IPS-20b (cell line): ENCODE results near the gene FAM151A.

ENCODE experiments used
- H3K27ac ChIP-seq: one replicate; pipeline ENCODE4 v1.5.1; 2013; ENCODE audit warnings: low read length
- H3K27me3 ChIP-seq: 2 replicates; pipeline ENCODE4 v1.6.1; 2013; ENCODE audit warnings: mild to moderate bottlenecking, low read length, inconsistent platforms; ENCODE audit not compliant: insufficient read depth
- H3K36me3 ChIP-seq: 2 replicates; pipeline ENCODE4 v1.6.1; 2013; ENCODE audit warnings: low read depth, mild to moderate bottlenecking, inconsistent platforms, low read length, moderate library complexity; ENCODE audit not compliant: insufficient read depth
- H3K4me1 ChIP-seq: 2 replicates; pipeline ENCODE4 v1.6.1; 2013; ENCODE audit warnings: mild to moderate bottlenecking, control low read depth, inconsistent platforms, low read length, moderate library complexity; ENCODE audit not compliant: insufficient read depth
- H3K4me3 ChIP-seq: 2 replicates; pipeline ENCODE4 v1.5.1; 2013; ENCODE audit warnings: mild to moderate bottlenecking, low read length, inconsistent platforms
- H3K9ac ChIP-seq: 2 replicates; pipeline ENCODE4 v1.6.1; 2013; ENCODE audit warnings: low read depth, mild to moderate bottlenecking, inconsistent platforms, low read length, moderate library complexity
- H3K9me3 ChIP-seq: 2 replicates; pipeline ENCODE4 v1.6.1; 2013; ENCODE audit warnings: mild to moderate bottlenecking, low read depth, low read length, inconsistent platforms; ENCODE audit not compliant: insufficient read depth

FAM151A gene

GRCh38 chr1:54627196-54627595 lies 3.9 kb upstream of the FAM151A start:
- Histone ChIP-seq H3K36me3 (no peaks in the 10 kb centered on the region), H3K9me3 (no peaks in the 10 kb centered on the region), H3K27me3 (no peaks in the 10 kb centered on the region), H3K9ac (no peak overlapping the region), H3K4me3 (no peak overlapping the region), H3K4me1 (no peaks in the 10 kb centered on the region), H3K27ac (no peak overlapping the region)

DNA sequence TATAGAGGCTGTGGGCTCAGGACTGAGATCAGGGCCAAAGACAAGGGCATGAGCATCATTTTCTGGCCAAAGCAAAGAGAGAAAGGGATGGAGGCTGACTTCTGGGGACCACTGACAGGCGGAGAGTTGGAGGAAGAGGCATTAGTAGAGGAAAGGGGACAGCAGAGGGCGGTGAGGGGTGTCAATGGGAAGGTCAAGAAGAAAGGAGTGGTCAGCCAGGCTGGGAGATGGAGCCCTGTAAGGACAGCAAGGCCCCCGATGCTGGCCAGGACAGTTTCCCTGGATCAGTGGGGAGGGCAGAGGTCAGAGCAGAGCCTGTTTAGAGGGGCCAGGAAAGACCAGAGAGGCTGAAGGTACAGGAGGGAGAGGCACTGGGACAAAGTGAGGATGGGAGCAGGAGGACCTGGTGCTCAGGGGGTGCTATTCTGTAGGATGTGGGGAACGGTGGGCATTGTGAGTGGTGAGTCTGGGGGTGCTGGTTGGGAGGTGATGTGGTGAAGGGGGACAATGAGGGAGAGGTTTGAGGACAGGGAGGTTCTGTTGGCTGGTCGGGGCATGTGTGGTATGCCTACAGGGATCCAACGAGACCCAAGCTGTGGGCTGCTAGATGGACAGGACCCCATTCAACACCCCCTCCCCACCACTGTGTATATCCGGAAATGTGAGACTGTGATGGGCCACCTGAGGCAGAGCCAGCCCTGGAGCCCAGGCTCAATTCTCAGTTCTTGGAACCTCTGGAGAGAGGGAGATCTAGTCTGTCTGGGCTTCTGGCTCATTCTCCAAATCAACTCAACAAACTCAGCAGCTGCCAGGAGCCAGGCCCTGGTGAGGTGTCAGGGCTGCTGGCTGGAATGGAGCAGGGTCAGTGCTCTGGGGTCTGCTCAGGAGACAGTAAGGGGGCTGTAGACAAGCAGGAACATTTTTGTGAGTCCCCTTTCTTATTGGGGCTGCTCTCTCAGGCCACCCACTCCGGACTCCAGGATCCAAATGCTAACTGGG lies 1.4 kb upstream of the FAM151A start:
- Histone ChIP-seq H3K27me3 (no peaks in the 10 kb centered on the region), H3K36me3 (no peaks in the 10 kb centered on the region), H3K4me1 (no peaks in the 10 kb centered on the region), H3K27ac (no peak overlapping the region), H3K4me3 (no peak overlapping the region), H3K9me3 (no peaks in the 10 kb centered on the region), H3K9ac (no peak overlapping the region)

DNA sequence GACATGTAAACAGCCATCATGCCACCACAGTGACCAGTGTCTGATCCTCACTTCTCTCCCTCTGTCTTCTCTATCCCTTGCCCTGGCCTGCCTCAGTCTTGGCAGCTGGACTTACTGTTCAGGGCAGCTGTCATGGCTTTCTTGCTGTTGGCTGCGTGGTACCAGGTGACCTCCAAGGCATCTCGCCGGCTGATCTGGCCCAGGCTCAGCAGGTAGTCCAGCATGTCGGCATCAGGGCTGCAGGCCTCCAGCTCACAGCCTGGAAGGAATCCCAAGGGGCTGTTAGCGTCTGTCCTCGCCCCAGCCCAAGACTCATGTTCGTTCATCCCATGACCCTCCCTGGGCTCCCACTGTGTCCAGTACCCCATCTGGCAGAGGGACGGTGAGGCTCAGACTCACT lies 3.6 kb downstream of the FAM151A start:
- no peaks in the 10 kb centered on the region for H3K27me3 ChIP-seq
- H3K4me1 ChIP-seq = no peaks in the 10 kb centered on the region
- no peak overlapping the region for H3K27ac ChIP-seq
- no peak overlapping the region for H3K9ac ChIP-seq
- no peaks in the 10 kb centered on the region for H3K9me3 ChIP-seq
- no peak overlapping the region for H3K4me3 ChIP-seq
- H3K36me3 ChIP-seq = no peaks in the 10 kb centered on the region

DNA sequence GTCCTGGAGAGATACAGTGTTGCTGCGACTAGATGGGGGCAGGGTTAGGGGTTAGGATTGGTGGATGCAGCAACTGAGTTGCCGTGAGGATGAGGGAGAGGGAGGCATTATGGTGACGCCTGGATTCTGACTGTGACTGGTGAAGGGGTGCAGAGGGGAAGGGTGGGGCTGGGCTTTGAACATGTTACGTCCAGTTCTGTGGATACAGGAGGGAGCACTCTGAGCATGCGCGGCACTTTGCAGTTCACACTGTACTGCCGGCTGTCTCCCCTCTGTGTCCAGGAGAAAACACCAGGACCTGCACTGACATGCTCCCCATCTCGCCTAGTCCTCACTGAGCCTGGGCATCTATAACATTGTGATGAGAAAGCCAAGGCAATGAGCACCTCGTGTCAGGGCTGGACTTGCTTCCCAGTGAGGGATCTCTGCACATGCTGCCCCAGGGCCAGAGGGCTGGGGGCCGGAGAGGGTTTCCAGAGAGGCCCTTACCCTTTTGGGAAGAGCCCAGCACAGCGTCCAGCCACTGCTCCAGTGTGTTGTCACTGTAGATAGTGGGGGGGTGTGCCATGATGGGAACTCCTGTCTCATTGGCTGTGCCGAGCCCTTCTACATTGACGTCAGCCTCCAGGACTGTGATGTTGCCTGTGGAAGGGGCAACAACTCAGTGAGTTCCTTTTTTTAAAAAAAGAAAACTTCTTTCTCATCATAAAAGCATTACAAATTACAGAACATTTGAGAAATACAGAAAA lies 7.6 kb downstream of the FAM151A start:
- Histone ChIP-seq H3K4me1 (peaks cover 1% of the 10 kb centered on the region; the same call in 1 of the 2 replicates), H3K9me3 (no peaks in the 10 kb centered on the region), H3K36me3 (no peaks in the 10 kb centered on the region), H3K27me3 (no peaks in the 10 kb centered on the region), H3K9ac (no peak overlapping the region), H3K4me3 (no peak overlapping the region), H3K27ac (no peak overlapping the region)

DNA sequence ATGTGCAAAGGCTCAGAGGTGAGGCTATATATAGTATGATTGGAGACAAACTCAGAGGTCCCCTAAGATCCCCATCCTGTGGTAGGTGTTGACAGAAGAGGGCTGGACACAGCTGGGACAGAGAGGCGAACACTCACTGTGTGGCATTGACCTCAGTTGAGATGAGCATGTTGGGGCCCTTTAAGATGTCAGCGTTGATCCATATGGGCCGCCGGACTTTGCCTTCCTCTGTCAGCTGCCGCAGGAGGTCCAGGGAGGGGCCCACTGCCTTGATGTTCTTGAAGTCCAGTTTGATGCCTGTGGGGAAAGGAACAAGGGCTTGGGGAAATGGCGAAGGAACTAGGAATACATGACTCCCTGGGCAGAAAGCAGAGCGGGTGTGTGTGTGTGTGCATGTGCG lies 8.8 kb downstream of the FAM151A start:
- Histone ChIP-seq H3K4me3 (no peak overlapping the region), H3K4me1 (peaks cover 4% of the 10 kb centered on the region; the same call in 1 of the 2 replicates), H3K9me3 (no peaks in the 10 kb centered on the region), H3K27me3 (no peaks in the 10 kb centered on the region), H3K36me3 (no peaks in the 10 kb centered on the region), H3K9ac (no peak overlapping the region), H3K27ac (no peak overlapping the region)

DNA sequence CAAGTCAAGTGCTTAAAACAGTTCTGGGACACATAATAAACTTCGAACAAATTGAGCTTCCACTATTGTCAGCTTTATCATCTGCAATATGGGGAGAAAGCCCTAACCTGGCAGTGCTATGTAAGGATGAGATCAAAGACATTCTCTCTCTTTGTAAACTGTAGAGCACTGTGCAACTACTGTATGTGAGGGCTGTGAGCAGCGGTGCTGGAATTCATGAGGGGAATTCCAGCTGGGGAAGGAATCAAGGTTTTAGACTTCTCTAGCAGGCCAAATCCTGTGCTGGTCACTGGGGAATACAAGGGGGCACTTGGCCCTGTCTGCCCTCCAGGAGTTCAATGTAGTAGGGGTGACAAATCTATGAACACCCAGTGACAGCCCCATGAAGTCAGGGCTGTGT lies 9.3 kb downstream of the FAM151A start:
- no peak overlapping the region for H3K27ac ChIP-seq
- H3K36me3 ChIP-seq = no peaks in the 10 kb centered on the region
- peaks cover 4% of the 10 kb centered on the region; the same call in 1 of the 2 replicates for H3K4me1 ChIP-seq
- H3K4me3 ChIP-seq = no peak overlapping the region
- no peak overlapping the region for H3K9ac ChIP-seq
- H3K9me3 ChIP-seq = no peaks in the 10 kb centered on the region
- H3K27me3 ChIP-seq = no peaks in the 10 kb centered on the region

GRCh38 chr1:54611621-54612020 lies 11.7 kb downstream of the FAM151A start:
- Histone ChIP-seq H3K36me3 (no peaks in the 10 kb centered on the region), H3K4me3 (no peak overlapping the region), H3K9ac (no peak overlapping the region), H3K27ac (no peak overlapping the region), H3K27me3 (no peaks in the 10 kb centered on the region), H3K9me3 (no peaks in the 10 kb centered on the region), H3K4me1 (peaks cover 4% of the 10 kb centered on the region; the same call in 1 of the 2 replicates)

DNA sequence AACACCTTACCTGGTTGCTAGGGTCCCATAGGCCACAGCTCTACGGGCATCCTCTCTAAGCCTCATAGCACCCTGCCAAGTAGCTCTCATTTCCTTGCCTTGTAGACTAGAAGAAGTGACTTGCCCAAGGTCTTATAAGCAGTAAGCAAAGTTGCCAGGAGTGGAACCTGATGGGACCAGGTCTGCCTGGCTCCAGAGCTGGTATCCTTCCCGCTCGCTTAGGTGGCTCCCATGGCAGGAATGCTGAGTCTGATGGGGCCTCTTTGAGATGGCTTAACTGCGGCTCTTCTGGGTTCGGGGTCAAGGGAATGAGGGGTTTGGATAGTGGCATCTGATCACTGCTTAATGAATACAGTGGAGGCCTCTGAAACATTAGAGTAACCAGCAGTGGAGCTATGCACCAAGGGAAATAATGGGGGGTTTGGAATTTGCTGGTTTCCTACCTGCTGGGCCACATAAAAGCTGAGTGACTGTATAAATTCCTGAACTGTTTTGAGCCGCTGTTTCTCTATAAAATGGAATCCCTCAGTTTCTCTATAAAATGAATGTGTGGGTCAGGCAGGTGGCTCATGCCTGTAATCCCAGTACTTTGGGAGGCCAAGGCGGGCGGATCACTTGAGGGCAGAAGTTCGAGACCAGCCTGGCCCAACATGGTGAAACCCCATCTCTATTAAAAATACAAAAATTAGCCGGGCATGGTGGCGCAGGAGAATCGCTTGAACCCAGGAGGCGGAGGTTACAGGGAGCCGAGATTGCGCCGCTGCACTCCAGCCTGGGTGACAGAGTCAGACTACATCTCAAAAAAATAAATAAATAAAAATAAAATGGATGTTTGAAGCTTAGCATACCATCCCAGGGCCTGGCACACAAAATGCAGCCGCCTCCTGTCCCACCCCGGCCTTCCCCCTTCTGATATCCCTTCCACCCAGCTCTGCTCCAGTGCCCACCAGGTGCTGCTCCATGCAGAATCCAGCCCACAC lies 12.4 kb downstream of the FAM151A start:
- Histone ChIP-seq H3K27me3 (no peaks in the 10 kb centered on the region), H3K27ac (no peak overlapping the region), H3K9ac (no peak overlapping the region), H3K4me3 (no peak overlapping the region), H3K9me3 (no peaks in the 10 kb centered on the region), H3K4me1 (peaks cover 4% of the 10 kb centered on the region; the same call in 1 of the 2 replicates), H3K36me3 (no peaks in the 10 kb centered on the region)

DNA sequence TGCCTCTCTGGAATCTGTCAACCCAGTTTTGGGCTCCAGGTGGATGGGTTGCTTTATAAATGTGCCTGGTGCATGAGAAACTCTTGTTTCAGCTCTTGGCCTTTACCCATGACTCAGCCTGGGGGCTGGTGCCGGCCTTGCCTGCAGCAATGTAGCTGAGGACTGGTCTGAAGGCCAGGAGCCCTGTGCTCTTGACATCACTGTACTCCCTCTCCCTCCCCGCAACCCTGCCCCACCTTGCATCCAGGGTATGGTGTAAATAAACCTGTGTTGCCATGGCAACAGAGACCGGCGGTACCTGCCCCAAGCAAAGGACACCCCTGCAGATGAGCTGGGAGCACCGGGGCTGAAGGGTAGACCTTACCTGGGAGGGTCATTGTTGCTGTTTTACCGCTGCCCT lies 13.3 kb downstream of the FAM151A start:
- no peaks in the 10 kb centered on the region for H3K36me3 ChIP-seq
- no peak overlapping the region for H3K27ac ChIP-seq
- no peaks in the 10 kb centered on the region for H3K9me3 ChIP-seq
- H3K27me3 ChIP-seq = no peaks in the 10 kb centered on the region
- H3K4me3 ChIP-seq = no peak overlapping the region
- peaks cover 4% of the 10 kb centered on the region; the same call in 1 of the 2 replicates for H3K4me1 ChIP-seq
- no peak overlapping the region for H3K9ac ChIP-seq

GRCh38 chr1:54609301-54609921 lies 13.9 kb downstream of the FAM151A start:
- Histone ChIP-seq H3K4me3 (no peak overlapping the region), H3K4me1 (peaks cover 4% of the 10 kb centered on the region; the same call in 1 of the 2 replicates), H3K36me3 (no peaks in the 10 kb centered on the region), H3K27me3 (no peaks in the 10 kb centered on the region), H3K9ac (no peak overlapping the region), H3K27ac (no peak overlapping the region), H3K9me3 (no peaks in the 10 kb centered on the region)
